HepG2 (cell line): Measurements from ENCODE around the gene PGM2. TPM values are rescaled to one million over a fixed set of nuclear protein-coding genes. Genes with fewer than 3 reads are reported as not detected.

Source experiments
- ATAC-seq: fragments of 200-7000 bp; cut with Tn5 transposase; 3 replicates; pipeline ENCODE4 v1.9.1; 2020; ENCODE audit warnings: mild to moderate bottlenecking, moderate library complexity
- BruUV-seq: library from RNA; stranded (reverse); fragments of 400-500 nt; replicated peaks from 2 replicates; lab custom pipeline; 2021; lab: Mats Ljungman, UMichigan
- CTCF ChIA-PET: fragments of 300-600 bp; formaldehyde crosslinking; extraction: SDS; loops from one replicate; lab custom pipeline; 2021; ENCODE audit warnings: low total read pairs, inconsistent platforms, low intra/inter-chr PET ratio; lab: Yijun Ruan, JAX
- POLR2A ChIA-PET: fragments of 350-600 bp; sonication (Branson Sonifier 250); formaldehyde crosslinking; loops from one replicate; lab custom pipeline; 2020; ENCODE audit warnings: antibody characterized with exemption, inconsistent platforms; lab: Yijun Ruan, JAX
- DNase-seq: peaks from one replicate; pipeline ENCODE4 v3.0.0-alpha.2; 2015; ENCODE audit warnings: low spot score
- FAIRE-seq: peaks from 3 replicates; lab custom pipeline; 2011; peaks lifted over from hg19 to GRCh38; lab: Jason Lieb, UNC
- H2AFZ ChIP-seq: one replicate; pipeline ENCODE4 v1.6.1; 2011; ENCODE audit warnings: low read length, inconsistent platforms
- H3K27ac ChIP-seq: fragments of 300-600 bp; 3 replicates; pipeline ENCODE4 v1.8.0; 2011; ENCODE audit warnings: mixed run types, mild to moderate bottlenecking, mixed read lengths, low read length, inconsistent platforms; ENCODE audit not compliant: insufficient read depth; ENCODE audit errors: extremely low read length
- H3K27me3 ChIP-seq, 2 experiments: fragments of 200-600 bp in 1 of 2; 2 replicates in 1 of 2; 3 replicates in 1 of 2; pipeline versions ENCODE4 v1.6.0 to v1.8.0; 2011; ENCODE audit warnings: low read length in 2 of 2, mild to moderate bottlenecking in 2 of 2, moderate library complexity in 2 of 2, inconsistent platforms in 1 of 2; ENCODE audit not compliant: insufficient read depth in 2 of 2, control insufficient read depth in 1 of 2
- H3K36me3 ChIP-seq, 2 experiments: fragments of 200-600 bp in 1 of 2; replicated peaks in 1 of 2; 2 replicates in 1 of 2; 3 replicates in 1 of 2; pipeline versions ENCODE4 v1.5.1 to v1.8.0; 2011; ENCODE audit warnings: low read length in 2 of 2, inconsistent platforms in 1 of 2; ENCODE audit not compliant: insufficient read depth in 2 of 2, control insufficient read depth in 1 of 2
- H3K4me1 ChIP-seq: 2 replicates; pipeline ENCODE4 v1.5.1; 2012; ENCODE audit warnings: low read length, inconsistent platforms; ENCODE audit not compliant: insufficient read depth
- H3K4me2 ChIP-seq: 2 replicates; pipeline ENCODE4 v1.6.0; 2011; ENCODE audit warnings: low read depth, low read length, inconsistent platforms
- H3K4me3 ChIP-seq, 3 experiments: fragments of 200-600 bp in 1 of 3; sonication (generic), shearing (Covaris generic) in 1 of 3; replicated peaks in 1 of 3; 2 replicates each; pipeline ENCODE4 v1.5.1; 2011 to 2016; ENCODE audit warnings: low read length in 3 of 3, inconsistent platforms in 2 of 3, low read depth in 2 of 3, mild to moderate bottlenecking in 2 of 3, control low read depth in 1 of 3, mixed read lengths in 1 of 3; ENCODE audit not compliant: insufficient read depth in 1 of 3
- H3K79me2 ChIP-seq: one replicate; pipeline ENCODE4 v1.6.1; 2011; ENCODE audit warnings: low read length, inconsistent platforms; ENCODE audit not compliant: insufficient read depth
- H3K9ac ChIP-seq: 2 replicates; pipeline ENCODE4 v1.6.0; 2011; ENCODE audit warnings: mild to moderate bottlenecking, low read depth, low read length, inconsistent platforms; ENCODE audit not compliant: insufficient read depth
- H3K9me3 ChIP-seq: 2 replicates; pipeline ENCODE4 v1.5.1; 2012; ENCODE audit warnings: mild to moderate bottlenecking, low read length
- H4K20me1 ChIP-seq: 2 replicates; pipeline ENCODE4 v1.6.0; 2011; ENCODE audit warnings: inconsistent platforms, mild to moderate bottlenecking, low read length, moderate library complexity; ENCODE audit not compliant: insufficient read depth
- ATF7-NPFF ChIP-seq: sonication (generic); formaldehyde crosslinking; IDR thresholded peaks from 2 replicates; pipeline ENCODE4 v1.8.1; 2023; ENCODE audit warnings: mild to moderate bottlenecking, low read depth, missing genetic modification reagents, moderate library complexity
- CHD4 ChIP-seq: fragments of 200-600 bp; sonication (generic); IDR thresholded peaks from 2 replicates; pipeline ENCODE4 v1.7.0; 2017; ENCODE audit warnings: mild to moderate bottlenecking, low read length, borderline replicate concordance
- EED ChIP-seq: sonication (generic); formaldehyde crosslinking; IDR thresholded peaks from 2 replicates; pipeline ENCODE4 v1.5.0; 2020; ENCODE audit warnings: mild to moderate bottlenecking, missing genetic modification reagents
- EP300 ChIP-seq, 3 experiments: sonication (generic) in 1 of 3; formaldehyde crosslinking in 1 of 3; IDR thresholded peaks; 2 replicates each; pipeline versions ENCODE4 v1.5.1 to v1.6.1; 2011 to 2020; ENCODE audit warnings: low read depth in 2 of 3, low read length in 2 of 3, borderline replicate concordance in 1 of 3, improper control_type of control experiment in 1 of 3, mild to moderate bottlenecking in 1 of 3, missing genetic modification reagents in 1 of 3, moderate library complexity in 1 of 3
- RAD51 ChIP-seq: fragments of 450-650 bp; IDR thresholded peaks from 2 replicates; pipeline ENCODE4 v1.6.1; 2016; ENCODE audit warnings: borderline replicate concordance
- SP140L ChIP-seq: sonication (generic); formaldehyde crosslinking; IDR thresholded peaks from 2 replicates; pipeline ENCODE4 v1.4.0; 2020; ENCODE audit warnings: missing genetic modification reagents, borderline replicate concordance
- SYNCRIP ChIP-seq: fragments of 200-400 bp; formaldehyde crosslinking; IDR thresholded peaks from 2 replicates; pipeline ENCODE4 v1.6.1; 2018; ENCODE audit warnings: mild to moderate bottlenecking, low read depth, low read length; ENCODE audit not compliant: insufficient read depth
- ZFP82 ChIP-seq: sonication (generic); formaldehyde crosslinking; IDR thresholded peaks from 2 replicates; pipeline ENCODE4 v1.5.1; 2020; ENCODE audit warnings: mild to moderate bottlenecking, missing genetic modification reagents, borderline replicate concordance
- ZFP90 ChIP-seq: sonication (generic); formaldehyde crosslinking; IDR thresholded peaks from 2 replicates; pipeline ENCODE4 v1.8.0; 2022; ENCODE audit warnings: missing genetic modification reagents, mild to moderate bottlenecking, inconsistent platforms, borderline replicate concordance
- ZNF12 ChIP-seq: sonication (generic); formaldehyde crosslinking; IDR thresholded peaks from 2 replicates; pipeline ENCODE4 v1.5.0; 2020; ENCODE audit warnings: missing genetic modification reagents
- ZNF264 ChIP-seq: sonication (generic); formaldehyde crosslinking; IDR thresholded peaks from 2 replicates; pipeline ENCODE4 v1.4.0; 2020; ENCODE audit warnings: missing genetic modification reagents
- ZNF550 ChIP-seq: sonication (generic); formaldehyde crosslinking; IDR thresholded peaks from 2 replicates; pipeline ENCODE4 v1.4.0; 2020; ENCODE audit warnings: mild to moderate bottlenecking, missing genetic modification reagents, borderline replicate concordance
- ZNF564 ChIP-seq: sonication (generic); formaldehyde crosslinking; IDR thresholded peaks from 2 replicates; pipeline ENCODE4 v1.8.1; 2023; ENCODE audit warnings: mild to moderate bottlenecking, missing genetic modification reagents
- ZNF7 ChIP-seq: IDR thresholded peaks from 2 replicates; pipeline ENCODE4 v1.6.1; 2016; ENCODE audit warnings: missing biosample characterization, missing genetic modification reagents
- ZNF761 ChIP-seq: sonication (generic); formaldehyde crosslinking; conservative IDR thresholded peaks from 2 replicates; pipeline ENCODE4 v1.4.0; 2020; ENCODE audit warnings: mild to moderate bottlenecking, missing genetic modification reagents
- ZNF891 ChIP-seq: sonication (generic); formaldehyde crosslinking; IDR thresholded peaks from 2 replicates; pipeline ENCODE4 v1.5.0; 2020; ENCODE audit warnings: mild to moderate bottlenecking, missing genetic modification reagents
- WGBS: methylation state at CpG from one replicate; pipeline ENCODE4 v1.1.6; 2017; ENCODE audit warnings: low lambda C conversion rate; 5-methylcytosine and 5-hydroxymethylcytosine counted together
- in situ Hi-C: cut with HindIII; loops from 2 replicates; pipeline ENCODE4 v1.10.0; 2017; ENCODE audit warnings: low pct_unique_long_range_greater_than_20kb; ENCODE audit not compliant: extremely low pct_ligation_motif_present
- intact Hi-C: fragments of 100-400 bp; cut with micrococcal nuclease; formaldehyde crosslinking; loops from one replicate; pipeline ENCODE4 v1.10.0; 2022; ENCODE audit not compliant: unreplicated experiment
- polyA plus RNA-seq, 8 experiments: library from polyadenylated mRNA; depleted of rRNA in 3 of 8; stranded (reverse) in 7 of 8; unstranded in 1 of 8; fragments of >200 nt; fragmentation: Illumina TruSeq in 4 of 8; extraction: Trizol in 4 of 8; gene quantifications; 2 replicates each; pipeline versions ENCODE4 v1.2.1 to v1.2.3, GENCODE V29; 2011 to 2016; ENCODE audit warnings: low read depth in 4 of 8, missing spikeins in 1 of 8, mixed read lengths in 1 of 8; ENCODE audit not compliant: insufficient read depth in 1 of 8
- total RNA-seq, 5 experiments: library from RNA; depleted of rRNA; stranded (reverse); fragments of >200 nt; fragmentation: Illumina TruSeq; extraction: Trizol; gene quantifications; 2 replicates each; pipeline ENCODE4 v1.2.3, GENCODE V29; 2016; ENCODE audit warnings: low read depth in 1 of 5
- TF ChIP-seq, protein P1 (sequence below): sonication (generic); formaldehyde crosslinking; IDR thresholded peaks from 2 replicates; pipeline ENCODE4 v1.5.0; 2020; ENCODE audit warnings: mild to moderate bottlenecking, missing genetic modification reagents, borderline replicate concordance

PGM2 gene
- total and polyA plus RNA-seq, 2 of the 13 experiments (the other 11 are each of a cell fraction or from before 2014, with no cell fraction given), result 14.6 to 36.9 TPM

- CTCF ChIA-PET, result no interaction called here
Measured at GRCh38 chr4:37847311-37847884, 20.9 kb downstream of the PGM2 start.

More at GRCh38 chr4:37847311-37847884, 20.9 kb downstream of the PGM2 start:
- H3K4me2 ChIP-seq, result no peak overlapping the region
- H4K20me1 ChIP-seq, result no peaks in the 10 kb centered on the region
- H2AFZ ChIP-seq, result no peak overlapping the region
- TF ChIP-seq SYNCRIP (no peak), CHD4 (no peak), ZNF550 (CRISPR knock-in tag) (no peak), SP140L (no peak), ZNF12 (no peak), EP300 (IDR thresholded peaks at IDR 0.05; ENCODE audit: low read depth in 2 of 2, low read length in 2 of 2) (no peak), EP300 (CRISPR knock-in tag; IDR thresholded peaks at IDR 0.05; ENCODE audit: borderline replicate concordance) (no peak), ZNF264 (no peak), ZNF761 (CRISPR knock-in tag) (no peak), ZFP90 (CRISPR knock-in tag) (no peak), RAD51 (no peak), ATF7-NPFF (CRISPR knock-in tag) (no peak), ZNF891 (CRISPR knock-in tag) (no peak), EED (no peak), ZNF7 (CRISPR knock-in tag) (no peak), ZNF564 (CRISPR knock-in tag) (no peak), ZFP82 (CRISPR knock-in tag) (no peak)
- TF ChIP-seq, protein P1, sequence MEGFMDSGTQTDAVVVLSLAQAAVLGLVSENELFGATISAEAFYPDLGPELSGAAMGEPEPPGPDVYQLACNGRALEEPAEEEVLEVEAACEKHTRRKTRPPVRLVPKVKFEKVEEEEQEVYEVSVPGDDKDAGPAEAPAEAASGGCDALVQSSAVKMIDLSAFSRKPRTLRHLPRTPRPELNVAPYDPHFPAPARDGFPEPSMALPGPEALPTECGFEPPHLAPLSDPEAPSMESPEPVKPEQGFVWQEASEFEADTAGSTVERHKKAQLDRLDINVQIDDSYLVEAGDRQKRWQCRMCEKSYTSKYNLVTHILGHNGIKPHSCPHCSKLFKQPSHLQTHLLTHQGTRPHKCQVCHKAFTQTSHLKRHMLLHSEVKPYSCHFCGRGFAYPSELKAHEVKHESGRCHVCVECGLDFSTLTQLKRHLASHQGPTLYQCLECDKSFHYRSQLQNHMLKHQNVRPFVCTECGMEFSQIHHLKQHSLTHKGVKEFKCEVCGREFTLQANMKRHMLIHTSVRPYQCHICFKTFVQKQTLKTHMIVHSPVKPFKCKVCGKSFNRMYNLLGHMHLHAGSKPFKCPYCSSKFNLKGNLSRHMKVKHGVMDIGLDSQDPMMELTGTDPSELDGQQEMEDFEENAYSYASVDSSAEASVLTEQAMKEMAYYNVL, result no peak
- H3K27ac ChIP-seq, result no peak overlapping the region
- no peak for ATAC-seq
- H3K4me3 ChIP-seq, result no peak overlapping the region
- POLR2A ChIA-PET, result no interaction called here
- H3K4me1 ChIP-seq, result no peaks in the 10 kb centered on the region
- intact Hi-C loops, result no loop called here
- peaks cover 7 to 31% of the 10 kb centered on the region in 2 experiments; a peak in 4 of 5 replicates for H3K36me3 ChIP-seq
- 73% methylated on average over 5 of the region's 5 CpGs for WGBS
- no peak overlapping the region for H3K9ac ChIP-seq
- DNase-seq, result no peak
- no peak for FAIRE-seq
- BruUV-seq, result no TSS peak
- no peaks in the 10 kb centered on the region for H3K27me3 ChIP-seq
- in situ Hi-C loops, result no loop called here
- H3K9me3 ChIP-seq, result no peaks in the 10 kb centered on the region
- no peaks in the 10 kb centered on the region for H3K79me2 ChIP-seq
